ENCODE data around the gene DAP.
"Not testable (repeated sequence)": the region's sequence is repeated elsewhere in the genome, so short reads cannot be mapped to it uniquely, and the experiment has no call there.

The DAP gene

DNA sequence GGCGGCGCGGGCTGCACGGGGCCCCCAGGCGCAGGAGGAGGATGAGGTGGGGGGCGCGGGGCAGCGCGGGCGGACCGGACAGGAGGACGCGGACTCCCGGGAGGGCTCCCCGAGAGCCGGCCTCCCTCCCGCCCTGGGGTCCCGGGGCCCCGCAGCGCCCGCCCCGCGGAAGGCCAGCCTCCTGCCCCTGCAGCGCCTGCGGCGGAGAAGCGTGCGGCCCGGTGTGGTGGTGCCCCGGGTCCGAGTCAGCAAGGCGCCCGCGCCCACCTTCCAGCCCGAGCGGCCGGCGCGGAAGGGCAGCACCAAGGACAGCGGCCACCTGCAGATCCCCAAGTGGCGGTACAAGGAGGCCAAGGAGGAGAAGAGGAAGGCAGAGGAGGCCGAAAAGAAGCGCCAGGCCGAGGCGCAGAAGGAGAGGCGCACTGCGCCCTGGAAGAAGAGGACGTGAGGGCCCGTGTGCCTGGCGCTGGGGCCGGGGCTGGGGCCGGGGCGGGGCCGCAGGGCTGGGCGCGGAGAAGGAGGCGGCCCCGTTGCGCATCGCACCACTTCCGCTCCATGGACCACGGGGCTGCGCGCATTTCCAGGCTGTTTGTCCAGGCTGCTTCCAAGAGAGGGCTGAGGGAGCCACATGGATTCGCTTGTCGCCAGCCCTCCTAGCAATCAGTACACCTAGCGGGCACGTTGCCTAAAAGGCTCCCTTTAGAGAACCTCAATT lies 111.2 kb downstream of the DAP start:
- no peak for DNase-seq

DNA sequence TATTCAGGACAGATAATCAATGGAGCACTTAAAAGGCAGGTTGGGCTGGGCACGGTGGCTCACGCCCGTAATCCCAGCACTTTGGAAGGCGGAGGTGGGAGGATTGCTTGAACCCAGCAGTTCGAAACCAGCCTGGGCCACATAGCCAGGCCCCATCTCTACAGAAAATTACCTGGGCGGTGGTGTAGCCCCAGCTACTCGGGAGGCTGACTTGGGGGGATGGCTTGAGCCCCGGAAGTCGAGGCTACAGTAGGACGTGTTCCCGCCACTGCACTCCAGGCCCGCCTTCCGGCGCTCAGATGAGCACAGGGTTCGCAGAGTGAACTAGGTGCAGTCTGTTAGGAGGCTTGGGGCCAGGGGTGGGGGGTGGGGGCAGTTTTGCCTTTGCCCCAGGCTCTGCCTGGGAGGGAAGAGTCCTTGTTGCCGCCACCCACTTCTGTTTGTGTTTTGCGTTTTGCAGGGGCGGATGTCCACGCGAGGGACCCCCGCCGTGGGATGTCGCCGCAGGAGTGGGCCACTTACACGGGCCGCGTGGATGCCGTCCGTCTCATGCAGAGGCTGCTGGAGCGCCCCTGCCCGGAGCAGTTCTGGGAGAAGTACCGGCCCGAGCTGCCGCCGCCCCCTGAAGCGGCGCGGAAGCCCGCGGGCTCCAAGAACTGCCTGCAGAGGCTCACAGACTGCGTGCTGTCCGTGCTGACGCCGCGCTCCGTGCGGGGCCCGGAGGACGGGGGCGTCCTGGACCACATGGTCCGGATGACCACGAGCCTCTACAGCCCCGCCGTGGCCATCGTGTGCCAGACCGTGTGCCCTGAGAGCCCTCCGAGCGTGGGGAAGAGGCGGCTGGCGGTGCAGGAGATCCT lies 112.0 kb downstream of the DAP start:
- no peak for DNase-seq

DNA sequence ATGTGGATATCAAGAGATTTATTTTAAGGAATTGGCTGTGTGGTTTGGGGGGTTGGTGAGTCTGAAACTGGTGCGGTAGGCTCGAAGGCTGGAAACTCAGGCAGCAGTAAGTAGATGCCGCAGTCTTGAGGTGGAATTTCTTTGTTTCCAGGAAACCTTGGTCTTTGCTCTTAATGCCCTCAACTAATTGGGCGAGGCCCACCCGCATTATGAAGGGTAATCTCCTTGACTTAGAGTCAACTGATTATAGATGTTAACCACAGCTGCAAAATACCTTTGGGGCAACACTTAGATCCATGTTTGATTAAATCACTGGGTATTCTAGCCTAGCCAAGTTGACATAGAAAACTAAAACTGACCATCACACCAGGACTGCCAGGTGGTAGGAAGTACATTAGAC lies 113.4 kb downstream of the DAP start:
- DNase-seq: no peak

DNA sequence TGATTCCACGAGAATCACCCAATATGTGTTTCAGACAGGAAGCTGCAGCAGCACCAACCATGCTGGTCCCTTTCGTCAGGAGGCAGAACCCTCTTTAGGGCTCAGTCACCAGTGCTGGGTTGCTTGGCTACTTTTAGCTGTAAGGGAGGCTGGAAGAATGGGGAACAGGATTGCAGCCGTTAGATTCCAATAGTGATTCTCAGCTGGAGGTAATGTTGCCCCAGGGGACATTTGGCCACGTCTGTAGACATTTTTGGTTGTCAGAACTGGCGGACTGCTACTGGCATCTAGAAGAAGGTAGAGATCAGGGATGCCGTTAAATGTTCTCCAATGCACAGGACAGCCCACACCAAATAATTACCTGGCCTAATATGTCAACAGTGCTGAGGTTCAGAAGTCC lies 115.4 kb downstream of the DAP start:
- DNase-seq: no peak

DNA sequence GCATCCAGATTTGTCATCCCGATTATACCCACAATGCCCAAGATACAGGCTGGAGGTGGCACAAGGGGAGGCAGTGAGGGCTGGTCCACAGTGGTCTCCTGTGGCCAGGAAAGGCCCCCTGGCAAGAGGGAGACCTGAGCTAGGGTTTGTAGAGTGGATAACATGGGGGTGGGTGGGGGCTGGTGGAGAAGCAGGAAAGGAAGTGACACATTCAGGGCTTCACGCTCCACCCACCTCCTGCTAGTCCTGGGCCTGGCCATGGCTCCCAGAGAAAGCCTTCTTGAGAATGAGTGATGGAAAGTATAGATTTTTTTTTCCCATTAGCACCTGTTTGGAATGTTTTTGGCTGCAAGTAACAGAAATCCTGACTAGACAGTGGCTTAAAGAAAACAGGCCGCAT lies 115.9 kb downstream of the DAP start:
- no peak for DNase-seq

DNA sequence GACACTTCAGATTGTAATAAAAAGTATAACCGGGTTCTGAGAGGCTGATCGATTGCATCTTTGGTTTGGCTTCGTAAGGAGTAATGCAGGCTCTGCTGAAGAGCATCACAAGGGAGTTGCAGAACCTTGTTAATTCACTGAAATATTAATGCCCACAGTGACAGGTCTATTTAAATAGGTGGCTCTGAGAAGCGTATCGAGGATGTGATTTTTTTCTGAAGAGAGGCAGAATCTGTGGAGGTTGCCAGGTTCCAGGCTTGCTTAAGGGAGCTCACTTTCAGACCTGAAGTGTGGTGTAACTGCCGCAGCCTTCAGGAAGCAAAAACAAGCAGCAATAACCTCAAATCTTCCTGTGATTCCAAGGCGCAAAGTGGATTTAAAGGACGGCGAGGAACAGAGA lies 116.8 kb downstream of the DAP start:
- DNase-seq: no peak

DNA sequence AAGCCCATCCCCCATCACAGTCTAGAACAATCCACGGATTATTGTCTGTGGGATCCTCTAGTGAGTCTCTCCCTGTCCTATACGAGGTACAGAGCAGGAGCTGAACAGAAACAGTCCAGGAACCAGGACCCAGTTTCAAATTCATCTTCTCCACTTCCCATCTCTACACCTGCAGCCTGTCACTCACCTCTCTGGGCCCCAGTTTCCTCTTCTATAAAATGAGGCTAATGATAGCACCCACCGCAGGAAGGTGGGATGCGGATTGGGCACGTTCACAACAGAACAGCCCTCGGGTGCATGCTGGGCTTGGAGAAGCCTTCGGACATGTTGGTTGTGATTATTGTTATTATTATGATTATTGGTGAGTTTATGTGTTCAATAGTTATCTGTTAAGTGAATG lies 118.7 kb downstream of the DAP start:
- no peak for DNase-seq

DNA sequence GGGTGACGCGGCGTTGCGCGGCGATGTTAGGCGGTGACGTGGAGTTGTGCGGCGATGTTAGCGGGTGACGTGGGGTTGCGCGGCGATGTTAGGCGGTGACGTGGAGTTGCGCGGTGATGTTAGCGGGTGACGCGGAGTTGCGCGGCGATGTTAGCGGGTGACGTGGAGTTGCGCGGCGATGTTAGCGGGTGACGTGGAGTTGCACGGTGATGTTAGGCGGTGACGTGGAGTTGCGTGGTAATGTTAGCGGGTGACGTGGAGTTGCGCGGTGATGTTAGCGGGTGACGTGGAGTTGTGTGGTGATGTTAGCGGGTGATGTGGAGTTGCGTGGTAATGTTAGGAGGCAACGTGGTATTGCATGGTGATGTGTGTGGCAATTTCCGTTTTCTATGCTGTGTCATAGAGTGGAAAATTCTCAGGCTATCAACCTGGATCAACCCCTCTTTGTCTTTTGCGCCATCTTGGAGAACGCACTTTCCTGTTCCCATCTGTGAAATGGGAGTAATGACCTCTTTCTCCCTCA lies 121.1 kb downstream of the DAP start:
- DNase-seq: no peak

DNA sequence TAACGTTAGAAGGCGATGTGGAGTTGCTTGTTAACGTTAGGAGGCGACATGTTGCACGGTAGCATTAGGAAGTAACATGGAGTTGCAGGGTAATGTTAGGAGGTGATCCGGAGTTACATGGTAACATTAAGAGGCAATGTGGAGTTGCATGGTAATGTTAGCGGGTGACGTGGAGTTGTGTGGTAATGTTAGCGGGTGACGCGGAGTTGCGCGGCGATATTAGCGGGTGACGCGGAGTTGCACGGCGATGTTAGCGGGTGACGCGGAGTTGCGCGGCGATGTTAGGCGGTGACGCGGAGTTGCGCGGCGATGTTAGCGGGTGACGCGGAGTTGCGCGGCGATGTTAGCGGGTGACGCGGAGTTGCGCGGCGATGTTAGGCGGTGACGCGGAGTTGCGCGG lies 122.3 kb downstream of the DAP start:
- DNase-seq: not testable (repeated sequence)

DNA sequence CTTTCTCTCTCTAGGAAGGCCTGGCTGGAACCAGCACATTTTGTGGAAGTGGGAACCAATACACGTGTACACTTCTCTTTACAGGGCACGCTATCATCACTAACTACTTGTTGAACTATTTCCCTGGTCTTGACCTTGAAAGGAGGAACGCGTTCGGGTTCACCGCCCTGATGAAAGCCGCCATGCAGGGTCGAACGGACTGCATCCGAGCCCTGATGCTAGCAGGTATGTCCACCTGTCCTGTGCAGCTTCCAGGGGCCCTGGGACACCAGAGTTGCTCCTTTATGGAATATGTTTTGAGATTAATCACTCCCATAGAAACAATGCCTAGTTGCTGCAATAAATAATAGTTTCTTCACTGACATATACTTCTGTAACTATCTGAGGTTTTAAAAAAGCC lies 123.1 kb downstream of the DAP start:
- DNase-seq: no peak

DNA sequence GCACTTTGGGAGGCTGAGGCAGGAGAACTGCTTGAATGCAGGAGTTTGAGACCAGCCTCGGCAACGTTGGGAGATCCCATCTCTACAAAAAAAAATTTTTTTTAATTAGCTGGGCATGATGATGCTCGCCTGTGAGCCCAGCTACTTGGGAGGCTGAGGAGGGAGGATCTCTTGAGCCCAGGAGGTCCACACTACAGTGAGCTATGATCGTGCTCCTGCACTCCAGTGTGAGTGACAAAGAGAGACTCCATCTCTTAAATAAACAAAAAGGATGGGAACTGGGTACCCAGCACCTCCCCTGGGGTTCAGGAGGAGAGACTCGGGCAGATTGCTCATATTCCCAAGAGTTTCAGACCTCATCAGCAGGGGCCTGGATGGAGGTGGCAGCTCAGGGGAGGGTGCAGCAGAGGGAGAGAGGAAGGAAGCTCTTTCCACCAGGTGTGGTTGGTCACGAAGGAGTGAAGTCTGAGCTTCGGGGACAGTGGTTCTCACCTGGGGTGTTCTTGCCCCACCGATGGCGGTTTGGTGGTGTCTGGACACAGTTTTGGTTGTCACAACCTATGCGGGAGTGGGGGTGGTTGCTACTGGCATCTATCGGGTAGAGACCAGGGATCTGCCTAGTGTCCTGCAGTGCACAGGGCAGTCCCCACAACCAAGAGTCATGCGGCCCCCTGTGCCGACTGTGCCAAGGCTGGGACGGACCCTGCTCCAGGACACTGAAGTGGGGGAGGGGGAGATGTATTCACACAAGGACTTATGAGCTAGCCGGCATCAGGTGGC lies 124.5 kb downstream of the DAP start:
- DNase-seq: no peak

DNA sequence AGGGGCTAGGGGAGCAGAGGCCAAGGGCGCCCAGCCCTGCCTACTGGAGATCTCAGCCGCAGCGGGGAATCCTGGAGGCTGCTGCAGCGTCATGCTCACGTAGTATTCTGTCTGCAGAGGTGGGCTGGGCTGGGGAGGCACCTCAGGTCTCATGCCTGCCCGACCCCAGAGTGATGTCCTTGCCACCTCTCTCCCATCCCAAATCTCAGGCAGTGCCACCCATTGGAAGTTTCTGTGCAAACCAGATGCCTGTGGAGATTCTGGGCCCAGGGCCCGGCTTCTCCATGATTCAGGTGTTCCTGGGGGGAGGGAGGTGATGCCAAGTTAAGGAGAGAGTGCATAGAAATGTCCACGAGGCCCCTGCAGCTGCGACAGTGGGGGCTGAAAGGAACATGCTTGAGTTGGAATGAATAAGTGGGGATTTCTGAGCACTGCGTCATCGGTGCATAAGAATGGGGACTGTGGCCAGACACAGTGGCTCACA lies 125.1 kb downstream of the DAP start:
- DNase-seq: no peak

DNA sequence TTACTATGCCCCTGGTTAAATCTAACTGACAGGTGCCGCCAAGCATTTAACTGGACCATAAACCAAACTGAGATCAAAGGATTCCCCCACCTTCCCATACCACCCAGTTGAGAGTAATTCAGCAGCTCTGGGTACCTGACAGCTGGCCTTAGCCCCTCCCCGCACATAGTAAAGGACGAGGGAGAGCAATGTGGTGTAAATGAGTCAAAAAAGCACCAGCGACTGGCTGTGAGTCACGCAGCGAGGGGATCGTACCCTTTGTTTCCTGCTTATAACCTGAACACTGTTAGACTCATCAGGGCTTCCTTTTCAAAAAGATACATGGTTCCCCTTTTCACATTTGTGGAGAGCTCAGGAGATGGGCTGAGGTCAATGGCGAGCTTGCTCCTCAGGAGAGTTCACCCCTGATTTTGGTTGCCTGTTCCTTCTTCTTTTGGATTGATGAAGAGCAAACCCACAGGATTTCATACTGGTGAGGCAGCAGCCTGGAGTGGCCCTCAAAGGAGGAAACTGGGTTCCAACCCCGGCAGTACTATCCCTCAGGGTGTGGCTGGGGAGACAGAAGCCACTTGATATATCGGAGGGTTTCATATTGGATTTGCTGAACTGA lies 125.7 kb downstream of the DAP start:
- peak; percentile 28 to 65 (median 34) for DNase-seq

DNA sequence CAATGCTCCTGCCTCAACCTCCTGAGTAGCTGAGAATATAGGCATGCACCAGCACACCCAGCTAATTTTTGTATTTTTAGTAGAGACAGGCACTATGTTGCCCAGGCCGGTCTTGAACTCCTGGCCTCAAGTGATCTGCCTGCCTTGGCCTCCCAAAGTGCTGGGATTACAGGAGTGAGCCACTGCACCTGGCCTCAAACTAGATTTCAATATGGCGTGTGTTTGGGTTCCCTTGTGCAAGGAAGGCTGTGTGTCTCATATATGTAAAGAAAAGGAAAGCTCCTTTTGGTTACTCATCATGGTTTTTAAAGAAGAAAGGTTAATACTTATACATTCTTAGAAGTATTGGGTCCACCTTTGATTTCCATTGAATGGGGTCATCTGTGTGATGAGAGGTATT lies 126.5 kb downstream of the DAP start:
- DNase-seq: no peak

DNA sequence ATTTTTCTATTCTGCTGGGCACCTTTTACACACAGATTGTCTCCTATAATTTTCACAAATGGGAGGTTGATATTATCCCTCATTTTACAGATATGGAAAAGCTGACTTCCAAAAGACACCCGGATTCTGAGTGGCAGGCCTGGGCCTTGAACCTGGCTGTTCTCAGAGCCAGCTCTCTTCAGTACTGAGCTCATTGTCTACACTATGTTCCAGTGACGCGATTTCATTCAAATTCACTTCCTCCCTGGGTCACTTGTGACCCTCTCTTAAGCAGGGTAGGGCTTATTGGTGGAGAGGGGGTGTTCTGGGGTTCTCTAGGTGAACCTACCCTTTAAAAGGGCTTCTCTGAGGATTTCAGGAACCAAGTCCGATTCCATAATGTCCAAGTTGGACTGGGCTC lies 127.0 kb downstream of the DAP start:
- no peak for DNase-seq

DNA sequence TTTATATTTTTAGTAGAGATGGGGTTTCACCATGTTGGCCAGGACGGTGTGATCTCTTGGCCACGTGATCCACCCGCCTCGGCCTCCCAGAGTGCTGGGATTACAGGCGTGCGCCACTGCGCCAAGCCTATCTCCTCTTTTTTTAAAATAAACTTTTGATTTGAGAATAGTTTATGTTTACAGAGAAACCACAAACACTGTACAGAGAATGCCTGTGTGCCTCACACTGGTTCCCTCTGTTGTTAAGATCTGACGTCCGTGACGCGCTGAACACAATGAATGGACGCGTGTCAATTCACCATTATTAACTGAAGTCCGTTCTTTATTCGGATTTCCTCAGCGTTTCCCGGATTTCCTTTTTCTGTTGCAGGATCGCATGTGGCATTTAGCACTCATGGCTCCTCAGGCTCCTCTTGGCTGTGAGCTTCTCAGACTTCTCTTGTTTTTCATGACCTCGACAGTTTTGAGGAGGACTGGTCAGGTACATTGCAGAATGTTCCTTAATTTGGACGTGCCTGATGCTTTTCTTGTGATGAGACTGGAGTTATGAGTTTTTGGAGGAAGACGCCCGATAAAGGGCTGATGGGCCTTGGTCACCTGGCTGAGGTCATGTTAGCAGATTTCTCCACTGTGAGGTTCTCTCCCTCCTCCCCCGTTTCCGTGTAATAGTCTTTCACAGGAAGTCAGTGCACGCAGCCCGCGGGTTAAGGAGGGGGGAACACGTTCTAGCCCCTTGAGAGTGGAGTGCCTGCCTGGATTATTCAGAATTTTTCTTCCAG lies 127.6 kb downstream of the DAP start:
- DNase-seq: peak in 3 of 4 experiments; percentile 9 to 17 (median 13)

DNA sequence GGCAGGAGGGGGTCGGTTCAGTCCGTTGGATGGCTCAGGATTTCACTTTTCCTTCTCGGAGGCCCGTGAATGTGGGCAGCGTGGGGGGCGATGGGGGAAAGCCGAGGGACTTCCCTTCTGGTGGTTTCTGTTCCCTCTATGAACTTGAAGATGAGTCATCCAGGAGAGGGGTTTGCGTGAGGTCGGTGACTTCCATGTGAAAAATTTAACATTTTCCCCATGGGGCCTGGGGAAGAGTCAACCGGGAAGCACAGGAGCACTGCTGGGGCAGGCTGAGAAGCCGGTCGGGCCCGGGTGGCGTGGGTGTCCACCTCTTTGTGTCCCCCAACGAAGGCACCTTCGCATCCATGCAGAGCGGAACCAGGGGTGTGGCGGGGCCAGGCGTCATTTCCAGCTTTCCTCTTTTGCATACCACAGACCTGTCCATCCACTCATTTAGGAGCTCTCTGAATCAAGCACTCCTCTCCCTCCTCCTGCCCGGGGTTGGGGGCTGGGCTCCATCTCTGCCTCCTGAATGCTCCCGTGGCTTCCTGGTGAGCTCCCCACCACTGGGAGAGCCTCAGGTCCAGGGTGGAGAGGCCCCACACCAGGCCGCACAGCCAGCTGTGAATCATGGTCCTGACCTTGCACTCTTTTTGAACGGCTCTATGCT lies 128.8 kb downstream of the DAP start:
- peak in 2 of 4 experiments; percentile 13 to 46 for DNase-seq

DNA sequence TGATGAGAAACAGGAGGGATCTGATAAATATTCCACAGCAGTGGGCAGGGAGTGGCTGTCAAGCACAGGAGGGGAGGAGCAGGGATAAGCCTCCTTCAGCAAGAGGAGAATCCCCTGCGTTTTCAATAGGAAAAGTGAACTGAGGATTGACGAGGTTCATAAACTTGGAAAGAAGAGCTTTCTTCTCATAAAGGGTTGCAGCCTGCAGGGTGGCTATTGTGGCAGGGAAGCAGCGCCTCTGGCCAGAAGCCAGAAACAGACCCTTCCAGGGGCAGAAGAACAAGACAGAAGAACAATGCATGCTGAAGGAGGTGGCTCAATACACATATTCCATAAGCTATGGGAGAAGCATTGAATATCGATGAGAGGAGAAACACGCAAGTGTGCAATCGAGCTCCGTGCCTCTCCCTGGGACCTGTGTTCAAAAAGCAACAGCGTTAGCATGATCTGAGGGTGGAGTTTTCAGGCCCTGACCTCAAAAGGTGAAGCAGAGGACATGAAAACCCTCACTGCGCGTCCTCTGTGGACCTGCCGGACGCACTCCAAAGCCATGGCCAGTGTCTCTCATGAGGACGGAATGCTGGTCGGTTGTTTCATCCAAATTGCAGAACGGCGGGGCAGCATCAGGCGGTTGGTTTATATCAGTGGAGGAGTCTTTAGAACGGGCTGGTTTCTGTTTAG lies 129.6 kb downstream of the DAP start:
- no peak for DNase-seq

DNA sequence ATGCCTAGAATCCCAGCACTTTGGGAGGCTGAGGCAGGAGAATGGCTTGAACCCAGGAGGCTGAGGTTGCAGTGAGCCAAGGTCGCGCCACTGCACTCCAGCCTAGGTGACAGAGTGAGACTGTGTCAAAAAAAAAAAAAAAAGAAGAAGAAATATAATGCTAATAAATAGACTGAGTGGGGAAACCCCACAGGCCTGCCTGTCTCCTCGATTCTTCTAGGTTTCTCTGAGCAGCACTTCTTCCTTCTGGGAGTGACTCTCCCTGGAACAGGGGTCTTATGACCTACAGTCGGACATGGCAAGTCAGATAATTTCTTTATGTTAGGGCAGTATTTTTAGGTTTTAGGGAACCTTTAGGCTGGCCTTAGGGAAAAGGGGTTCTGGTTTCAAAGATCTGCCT lies 130.3 kb downstream of the DAP start:
- DNase-seq: not testable (repeated sequence)

DNA sequence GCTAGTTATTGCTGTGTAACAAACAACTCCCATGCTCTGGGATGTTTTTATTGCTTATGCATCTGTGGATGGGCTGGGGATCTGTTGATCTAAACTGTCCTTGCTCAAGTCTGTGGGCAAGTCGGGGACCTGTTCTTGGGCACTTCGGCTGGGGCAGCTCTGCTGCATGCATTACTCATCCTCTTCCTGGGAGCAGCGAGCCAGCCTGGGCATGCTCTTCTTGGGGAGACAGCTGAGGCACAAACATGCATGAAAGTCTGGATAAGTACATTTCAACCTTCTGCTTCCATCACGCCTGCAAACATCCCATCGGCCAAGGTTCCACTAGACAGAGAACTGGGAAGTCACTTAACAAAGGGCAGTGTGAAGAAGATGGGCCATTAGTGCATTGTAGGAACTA lies 130.9 kb downstream of the DAP start:
- no peak for DNase-seq

DNA sequence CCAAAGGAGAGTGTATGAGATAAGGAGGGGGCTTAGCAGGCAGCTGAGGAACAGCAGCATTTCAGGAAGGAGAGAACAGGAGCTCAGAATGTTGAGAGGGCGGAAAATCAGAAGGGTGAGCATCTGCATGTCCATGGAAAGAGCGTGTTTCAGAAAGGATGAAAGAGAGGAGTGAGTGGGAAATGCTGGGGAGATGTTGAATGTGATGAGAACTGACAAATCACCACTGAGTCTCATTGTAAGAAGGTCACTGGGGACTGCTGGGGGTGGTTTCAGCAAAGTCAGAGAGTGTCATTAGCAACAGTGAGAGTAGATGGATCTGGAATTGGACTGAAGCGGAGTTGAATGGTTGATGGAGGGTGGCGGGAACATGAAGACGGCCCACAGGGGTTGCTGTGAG lies 131.4 kb downstream of the DAP start:
- DNase-seq: no peak

Data from activated CD4-positive, CD25-positive, alpha-beta regulatory T cell (primary cell).